GM10266 (cell line): ENCODE data around the gene NCK2.

Experiments used
- DNase-seq: peaks from one replicate; pipeline ENCODE4 v3.0.0; 2012; ENCODE audit errors: extremely low spot score
- TF ChIP-seq, protein P1 (sequence below): IDR thresholded peaks from 2 replicates; pipeline ENCODE4 v1.5.1; 2012; ENCODE audit warnings: mild to moderate bottlenecking, low read depth; ENCODE audit not compliant: control insufficient read depth, insufficient read depth; ENCODE audit errors: missing control alignments

The NCK2 gene

GRCh38 chr2:105780606-105781005 lies 35.9 kb downstream of the NCK2 start:
- no peak for DNase-seq
- TF ChIP-seq, protein P1, sequence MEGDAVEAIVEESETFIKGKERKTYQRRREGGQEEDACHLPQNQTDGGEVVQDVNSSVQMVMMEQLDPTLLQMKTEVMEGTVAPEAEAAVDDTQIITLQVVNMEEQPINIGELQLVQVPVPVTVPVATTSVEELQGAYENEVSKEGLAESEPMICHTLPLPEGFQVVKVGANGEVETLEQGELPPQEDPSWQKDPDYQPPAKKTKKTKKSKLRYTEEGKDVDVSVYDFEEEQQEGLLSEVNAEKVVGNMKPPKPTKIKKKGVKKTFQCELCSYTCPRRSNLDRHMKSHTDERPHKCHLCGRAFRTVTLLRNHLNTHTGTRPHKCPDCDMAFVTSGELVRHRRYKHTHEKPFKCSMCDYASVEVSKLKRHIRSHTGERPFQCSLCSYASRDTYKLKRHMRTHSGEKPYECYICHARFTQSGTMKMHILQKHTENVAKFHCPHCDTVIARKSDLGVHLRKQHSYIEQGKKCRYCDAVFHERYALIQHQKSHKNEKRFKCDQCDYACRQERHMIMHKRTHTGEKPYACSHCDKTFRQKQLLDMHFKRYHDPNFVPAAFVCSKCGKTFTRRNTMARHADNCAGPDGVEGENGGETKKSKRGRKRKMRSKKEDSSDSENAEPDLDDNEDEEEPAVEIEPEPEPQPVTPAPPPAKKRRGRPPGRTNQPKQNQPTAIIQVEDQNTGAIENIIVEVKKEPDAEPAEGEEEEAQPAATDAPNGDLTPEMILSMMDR = no peak

DNA sequence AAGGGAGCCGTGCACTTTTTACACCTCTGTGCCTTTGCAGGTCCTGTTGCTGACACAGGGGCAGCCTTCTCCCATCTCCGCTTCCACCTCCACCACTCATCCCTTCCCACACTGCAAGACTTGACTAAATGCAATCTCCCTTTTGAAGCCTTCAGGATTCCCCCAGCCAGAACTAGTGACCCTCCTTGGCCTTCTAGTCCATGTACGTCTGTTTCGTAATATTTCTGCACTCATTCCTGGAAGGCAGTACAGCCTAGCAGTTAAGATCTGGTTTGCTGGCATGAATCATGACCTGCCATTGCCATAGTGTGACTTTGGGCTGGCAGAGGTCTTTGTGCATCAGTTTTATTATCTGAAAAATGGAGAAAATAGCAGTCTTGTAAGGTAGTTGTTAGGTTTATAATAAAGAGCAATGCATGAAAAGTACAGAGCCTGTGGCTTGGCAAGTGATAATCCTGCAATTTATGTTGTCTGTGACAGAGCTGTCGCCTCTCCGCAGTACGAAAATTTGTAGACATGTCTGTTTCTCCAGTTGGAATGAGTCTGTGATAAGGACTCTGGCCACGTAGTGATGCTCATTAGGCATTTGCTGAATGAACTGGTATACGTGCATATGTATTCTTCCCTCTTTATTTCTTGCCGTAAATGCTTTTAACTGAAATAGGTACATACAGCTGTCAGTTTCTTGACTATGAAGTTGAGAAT lies 36.7 kb downstream of the NCK2 start:
- TF ChIP-seq, protein P1 = no peak
- DNase-seq = no peak

DNA sequence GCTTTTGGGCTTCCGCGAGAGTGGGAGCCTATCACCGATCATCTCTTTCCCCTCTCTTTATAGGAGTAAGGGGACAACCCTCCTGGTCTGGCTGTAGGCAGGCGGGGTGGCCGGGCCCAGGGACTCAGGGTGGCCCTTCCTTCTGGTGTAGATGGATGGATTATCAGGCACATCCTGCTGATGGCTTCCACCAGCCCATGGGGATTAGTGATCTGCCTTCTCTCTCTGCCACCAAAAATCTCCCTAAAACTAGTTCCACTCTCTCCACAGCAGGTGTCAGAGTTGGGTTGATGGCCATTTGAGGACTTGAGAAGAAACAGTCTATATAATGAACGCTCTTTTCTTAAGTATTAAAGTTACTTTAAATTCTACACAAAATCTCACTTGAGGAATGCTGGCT lies 37.4 kb downstream of the NCK2 start:
- DNase-seq = no peak
- TF ChIP-seq, protein P1 = no peak

DNA sequence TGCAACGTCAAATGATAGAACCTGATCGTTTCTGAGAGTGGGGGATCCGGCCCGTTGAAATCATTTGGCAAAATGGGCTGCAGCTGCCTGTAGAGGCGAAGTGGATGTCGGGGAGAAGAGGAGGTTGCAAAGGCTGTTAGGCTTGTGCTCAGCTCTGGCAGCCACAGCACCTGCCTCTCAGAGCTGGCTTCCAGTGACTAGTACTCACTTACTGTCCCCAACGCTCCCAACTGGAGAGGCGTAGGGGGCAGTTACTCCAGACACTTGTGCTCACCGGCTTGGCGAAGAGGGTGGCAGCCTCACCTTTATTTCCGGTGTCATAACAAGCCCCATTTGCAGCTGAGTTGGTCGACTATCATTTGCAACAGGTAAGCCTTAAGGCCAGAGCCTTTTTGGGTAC lies 37.9 kb downstream of the NCK2 start:
- TF ChIP-seq, protein P1 = no peak
- no peak for DNase-seq

DNA sequence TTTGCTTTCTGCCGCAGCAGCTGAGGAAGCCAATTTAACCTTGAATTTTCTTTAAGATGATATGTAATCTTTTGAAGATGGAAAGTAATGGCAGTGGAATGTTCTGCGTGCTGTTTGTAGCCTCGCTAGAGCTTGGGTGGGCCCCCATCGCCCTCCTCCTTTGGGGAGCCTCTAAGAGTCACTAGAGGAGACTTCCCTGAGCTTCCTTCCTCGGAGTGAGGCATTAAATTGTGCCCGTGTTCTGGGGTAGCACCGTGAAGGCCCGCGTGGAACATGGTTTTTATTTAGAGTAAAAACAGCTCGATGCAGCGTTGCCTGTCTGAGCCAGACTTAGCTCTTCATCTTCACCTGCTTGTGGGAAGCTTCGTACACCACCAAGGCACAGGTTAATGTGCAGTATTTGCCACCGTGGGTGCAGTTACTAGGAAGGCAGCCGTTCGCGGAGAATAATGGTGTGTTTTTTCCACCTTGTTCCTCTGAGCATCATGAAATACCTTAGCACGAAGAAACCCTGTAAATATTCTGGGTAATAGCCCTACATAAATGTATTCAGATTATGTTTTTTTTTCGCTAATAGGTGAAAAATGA lies 38.5 kb downstream of the NCK2 start:
- no peak for DNase-seq
- TF ChIP-seq, protein P1 = no peak

- no peak for DNase-seq
- TF ChIP-seq, protein P1 = no peak
Observed at GRCh38 chr2:105783972-105784371, 39.3 kb downstream of the NCK2 start.

DNA sequence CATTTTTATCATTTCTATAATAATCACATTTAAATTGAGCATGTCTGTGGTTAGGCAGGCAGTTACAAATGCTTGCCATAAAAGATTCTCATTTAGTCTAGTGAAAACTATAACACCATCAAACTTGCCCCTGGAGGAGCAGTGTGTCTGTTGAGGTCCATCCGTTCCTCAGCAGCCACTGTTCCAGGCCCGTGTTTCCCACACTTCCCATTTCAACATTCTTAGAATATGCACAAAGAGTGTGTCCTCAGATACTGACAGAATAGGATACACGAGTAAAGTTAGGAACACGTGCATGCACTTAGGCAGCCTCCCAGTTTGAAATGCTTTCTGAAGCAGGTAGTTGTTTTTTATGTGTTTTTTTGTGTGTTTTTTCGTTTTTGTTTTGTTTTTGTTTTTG lies 39.9 kb downstream of the NCK2 start:
- TF ChIP-seq, protein P1 = no peak
- DNase-seq = no peak
